ENCODE results near the gene RYR1. TPM values are rescaled to one million over a fixed set of nuclear protein-coding genes. Genes with fewer than 3 reads are reported as not detected.

Gene RYR1
- total RNA-seq, 2 experiments from 2014 or later: 0.54 to 1.4 TPM

- Histone ChIP-seq H3K9me3 (ENCODE audit: low read length) (no peaks in the 10 kb centered on the region), H3K4me1 (ENCODE audit: insufficient read depth, low read length, poor library complexity, severe bottlenecking) (peaks cover 15% of the 10 kb centered on the region), H4K20me1 (ENCODE audit: insufficient read depth, low read length) (no peaks in the 10 kb centered on the region), H3K36me3 (ENCODE audit: insufficient read depth, low read length) (no peaks in the 10 kb centered on the region), H3K9me2 (ENCODE audit: insufficient read depth, low read length) (no peaks in the 10 kb centered on the region), H3K27ac (ENCODE audit: low read depth, low read length, poor library complexity, severe bottlenecking) (no peak overlapping the region), H3K4me2 (ENCODE audit: low read length) (no peak overlapping the region), H2AFZ (ENCODE audit: low read length) (no peak overlapping the region), H3K79me2 (ENCODE audit: insufficient read depth, low read depth, low read length) (no peaks in the 10 kb centered on the region), H3K4me3 (ENCODE audit: low read depth, low read length, poor library complexity, severe bottlenecking) (no peak overlapping the region)
- TF ChIP-seq EZH2phosphoT487 (IDR thresholded peaks at IDR 0.05; ENCODE audit: borderline replicate concordance, low read depth, low read length): no peak
- TF ChIP-seq CTCF (conservative IDR thresholded peaks at IDR 0.05; ENCODE audit: low read length): no peak
- DNase-seq (ENCODE audit: low spot score): no peak
- ChIA-PET CTCF (ENCODE audit: unreplicated experiment) (interaction anchor here (0.5 kb wide), 1 partner anchor 200 kb away, joined by 3 read pairs; the partner anchor contains the start of gene CATSPERG), POLR2A (interaction anchor here (0.6 kb wide), 1 partner anchor 178 kb away, joined by 3 read pairs; no protein-coding TSS in a partner anchor)
- intact Hi-C loops (cut with micrococcal nuclease; ENCODE audit: unreplicated experiment): no loop called here
- BruUV-seq (replicated peaks): no TSS peak
Observed at GRCh38 chr19:38535212-38535611, 101.7 kb downstream of the RYR1 start.

GRCh38 chr19:38537071-38537936 is 103.8 kb downstream of the RYR1 start:
- POLR2A ChIA-PET: no interaction called here

More at GRCh38 chr19:38537071-38537936, 103.8 kb downstream of the RYR1 start:
- Histone ChIP-seq H3K9me3 (ENCODE audit: low read length) (no peaks in the 10 kb centered on the region), H3K79me2 (ENCODE audit: insufficient read depth, low read depth, low read length) (no peaks in the 10 kb centered on the region), H3K4me1 (ENCODE audit: insufficient read depth, low read length, poor library complexity, severe bottlenecking) (peaks cover 15% of the 10 kb centered on the region), H3K4me2 (ENCODE audit: low read length) (no peak overlapping the region), H3K4me3 (ENCODE audit: low read depth, low read length, poor library complexity, severe bottlenecking) (no peak overlapping the region), H3K9me2 (ENCODE audit: insufficient read depth, low read length) (no peaks in the 10 kb centered on the region), H3K36me3 (ENCODE audit: insufficient read depth, low read length) (no peaks in the 10 kb centered on the region), H4K20me1 (ENCODE audit: insufficient read depth, low read length) (no peaks in the 10 kb centered on the region), H2AFZ (ENCODE audit: low read length) (no peak overlapping the region), H3K27ac (ENCODE audit: low read depth, low read length, poor library complexity, severe bottlenecking) (no peak overlapping the region)
- DNase-seq (ENCODE audit: low spot score): no peak
- CTCF ChIA-PET (ENCODE audit: unreplicated experiment): no interaction called here
- no TSS peak for BruUV-seq (replicated peaks)
- intact Hi-C loops (cut with micrococcal nuclease; ENCODE audit: unreplicated experiment): no loop called here
- TF ChIP-seq CTCF (conservative IDR thresholded peaks at IDR 0.05; ENCODE audit: low read length) (no peak), EZH2phosphoT487 (IDR thresholded peaks at IDR 0.05; ENCODE audit: borderline replicate concordance, low read depth, low read length) (no peak)

All from OCI-LY7 (cell line).